HG03039 (cell line): ENCODE results near the gene DOCK4.

Source experiments
- ATAC-seq: cut with Tn5 transposase; IDR thresholded peaks from one replicate; pipeline ENCODE4 v1.9.1; 2021; ENCODE audit warnings: mild to moderate bottlenecking, moderate library complexity; ENCODE audit not compliant: unreplicated experiment

DOCK4 gene

GRCh38 chr7:112058686-112059085 is 147.5 kb downstream of the DOCK4 start:
- ATAC-seq = no peak

DNA sequence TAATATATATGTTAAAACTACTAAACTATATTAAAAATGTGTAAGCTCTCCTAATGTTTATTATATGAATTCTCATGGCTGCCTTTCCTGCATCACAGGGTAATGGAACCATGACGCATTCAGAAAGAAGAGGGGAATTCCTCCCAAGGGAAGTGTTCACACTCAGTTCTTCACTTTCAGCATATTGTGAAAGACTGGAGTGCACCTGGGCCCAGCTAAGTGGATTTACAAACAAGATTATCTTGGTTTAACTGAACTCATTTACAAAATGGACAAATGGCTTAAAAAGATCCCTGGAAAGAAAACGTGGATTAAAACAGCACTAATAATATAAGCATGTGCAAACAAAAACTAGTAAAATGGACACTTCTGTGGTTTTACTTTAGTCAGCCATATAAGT is 149.8 kb downstream of the DOCK4 start:
- peak; percentile 93 for ATAC-seq

- no peak for ATAC-seq
Observed at GRCh38 chr7:112053737-112054069, 152.5 kb downstream of the DOCK4 start.

DNA sequence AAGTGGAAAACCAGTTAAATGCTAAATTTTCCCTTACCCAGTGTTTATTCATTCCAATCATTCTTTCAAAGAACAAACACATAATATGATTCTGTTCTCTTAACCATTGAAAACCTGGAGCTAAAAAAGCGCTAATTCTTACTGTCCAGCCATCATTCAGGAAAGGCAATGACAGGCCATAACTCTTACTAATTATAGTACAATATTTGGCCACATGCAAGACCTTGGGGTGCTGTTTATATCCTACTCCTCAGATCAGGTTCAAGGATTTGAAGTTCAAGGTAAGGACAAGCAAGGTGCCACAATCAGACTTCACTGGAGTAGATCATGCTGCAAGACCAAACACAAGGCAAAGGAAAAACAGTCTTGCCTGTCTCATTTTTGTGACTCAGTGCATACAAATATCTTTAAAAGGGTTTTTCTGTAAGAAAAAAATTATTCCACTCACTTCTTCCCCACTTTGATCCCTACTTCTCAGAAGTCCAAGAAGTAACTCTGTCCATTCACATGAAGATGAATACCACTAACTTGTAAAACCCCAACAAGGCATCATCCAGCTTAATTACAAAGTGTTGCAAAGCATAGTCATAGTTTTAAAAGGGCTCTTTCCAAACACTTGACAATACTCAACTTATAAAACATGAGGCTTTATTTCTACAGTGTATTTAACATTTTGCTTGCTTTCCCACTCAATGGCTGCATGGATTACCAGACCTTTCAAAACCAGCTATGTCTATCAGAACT is 153.0 kb downstream of the DOCK4 start:
- no peak for ATAC-seq

- ATAC-seq = no peak
Observed at GRCh38 chr7:112052498-112052897, 153.7 kb downstream of the DOCK4 start.

GRCh38 chr7:112050250-112050881 is 155.8 kb downstream of the DOCK4 start:
- ATAC-seq = no peak

DNA sequence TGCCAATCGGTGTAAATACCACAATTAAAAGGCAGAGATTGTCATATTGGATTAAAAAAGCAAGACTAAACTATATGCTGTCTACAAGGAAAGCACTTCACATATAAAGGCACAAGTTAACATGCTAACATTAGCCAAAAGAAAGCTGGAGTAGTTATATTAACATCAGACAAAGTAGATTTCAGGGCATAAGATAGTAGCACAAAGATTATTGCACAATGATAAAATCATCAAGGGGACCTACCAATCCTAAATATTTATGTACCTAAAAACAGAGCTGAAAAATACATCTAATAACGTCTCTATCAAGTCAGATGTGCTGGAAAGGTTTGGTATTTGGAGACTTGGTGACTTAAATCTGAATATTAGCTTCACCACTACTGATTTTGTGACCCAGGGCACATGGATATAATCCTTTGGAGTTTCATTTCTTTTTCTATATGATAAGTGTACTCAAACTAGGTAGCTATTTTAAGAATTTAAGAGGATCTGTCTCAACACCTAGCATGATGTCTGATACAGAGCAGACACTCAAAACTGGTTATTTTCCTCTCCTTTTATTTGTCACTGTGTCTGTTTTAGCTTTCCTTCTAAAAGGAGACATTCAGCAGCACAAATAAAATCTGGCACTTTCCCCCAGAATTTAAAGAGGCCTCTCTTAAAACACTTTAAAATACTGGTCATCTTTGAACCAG is 156.5 kb downstream of the DOCK4 start:
- ATAC-seq = no peak

GRCh38 chr7:112047421-112047820 is 158.8 kb downstream of the DOCK4 start:
- ATAC-seq = no peak

- ATAC-seq = no peak
Observed at GRCh38 chr7:112045222-112045621, 161.0 kb downstream of the DOCK4 start.

- ATAC-seq = no peak
Observed at GRCh38 chr7:112042631-112043030, 163.6 kb downstream of the DOCK4 start.

GRCh38 chr7:112038353-112038752 is 167.8 kb downstream of the DOCK4 start:
- no peak for ATAC-seq

- ATAC-seq = no peak
Observed at GRCh38 chr7:112036071-112036470, 170.1 kb downstream of the DOCK4 start.

GRCh38 chr7:112031689-112032088 is 174.5 kb downstream of the DOCK4 start:
- ATAC-seq = no peak

- no peak for ATAC-seq
Observed at GRCh38 chr7:112025556-112025955, 180.6 kb downstream of the DOCK4 start.

GRCh38 chr7:112023786-112024185 is 182.4 kb downstream of the DOCK4 start:
- ATAC-seq = no peak

DNA sequence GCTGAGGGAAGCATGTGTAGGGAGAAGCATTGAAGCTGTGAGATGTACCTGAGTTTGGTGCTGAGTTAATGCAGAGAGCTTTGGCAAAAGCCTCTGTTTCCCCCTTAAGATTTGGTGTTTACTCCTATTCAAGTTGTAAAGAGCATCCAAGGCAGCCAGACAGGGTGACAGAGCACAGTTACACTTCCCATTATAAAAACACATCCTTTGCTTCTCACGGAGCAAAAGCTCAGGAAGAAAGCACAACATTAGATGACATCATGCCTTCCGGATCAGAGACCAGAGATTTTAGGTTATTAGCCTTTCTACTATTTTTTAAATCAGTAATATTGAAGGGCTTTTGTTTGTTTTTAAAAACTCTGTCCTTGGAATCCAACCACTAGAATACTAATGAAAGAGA is 182.9 kb downstream of the DOCK4 start:
- no peak for ATAC-seq

DNA sequence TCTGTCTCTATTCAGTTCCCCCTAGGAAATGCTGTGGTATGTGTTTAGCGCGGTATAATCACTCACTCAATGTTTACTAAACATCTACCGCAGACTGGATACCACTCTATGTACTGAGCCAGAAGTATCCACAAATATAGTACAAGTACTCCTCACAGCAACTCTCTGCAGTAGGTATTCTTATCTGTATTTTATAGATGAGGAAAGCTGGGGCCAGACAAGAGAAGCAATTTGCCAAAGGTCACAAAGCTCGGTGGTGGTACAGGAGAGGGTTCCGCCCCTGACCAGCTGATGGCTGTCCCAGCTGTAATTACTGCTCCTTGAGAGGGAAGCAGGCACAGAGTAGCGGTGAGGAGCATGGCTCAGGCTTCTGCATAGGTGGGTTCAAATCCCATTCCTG is 184.1 kb downstream of the DOCK4 start:
- ATAC-seq = no peak

DNA sequence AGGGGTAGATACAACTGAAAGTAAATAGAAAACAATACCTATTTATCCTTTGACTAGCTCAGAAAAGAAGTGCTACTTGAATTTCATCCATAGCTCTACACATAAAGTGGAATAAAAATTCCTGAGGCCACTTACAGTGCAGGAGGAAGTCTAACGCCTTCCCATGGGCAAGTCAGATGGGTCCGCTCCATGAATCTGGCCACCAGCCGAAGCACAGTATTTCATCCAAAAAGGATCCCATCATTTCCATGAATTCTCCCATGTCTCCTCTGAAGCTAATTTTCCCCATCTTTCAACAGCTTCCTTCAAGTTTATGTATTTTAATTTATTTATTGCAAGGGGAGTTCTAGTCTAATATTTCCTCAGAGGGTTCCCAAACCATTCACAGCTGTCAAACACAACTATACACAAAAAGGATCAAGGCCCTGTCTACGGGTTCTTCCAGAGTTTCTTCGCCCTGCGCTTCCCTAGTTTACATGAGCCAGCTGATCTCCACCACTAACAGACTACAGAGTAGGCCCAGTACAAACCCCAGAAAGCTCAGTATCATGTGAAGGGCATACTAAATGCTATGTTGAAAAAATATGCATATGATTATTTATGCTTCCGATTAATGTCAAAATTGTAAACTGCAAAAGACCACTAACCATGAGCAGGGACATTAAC is 184.7 kb downstream of the DOCK4 start:
- no peak for ATAC-seq

DNA sequence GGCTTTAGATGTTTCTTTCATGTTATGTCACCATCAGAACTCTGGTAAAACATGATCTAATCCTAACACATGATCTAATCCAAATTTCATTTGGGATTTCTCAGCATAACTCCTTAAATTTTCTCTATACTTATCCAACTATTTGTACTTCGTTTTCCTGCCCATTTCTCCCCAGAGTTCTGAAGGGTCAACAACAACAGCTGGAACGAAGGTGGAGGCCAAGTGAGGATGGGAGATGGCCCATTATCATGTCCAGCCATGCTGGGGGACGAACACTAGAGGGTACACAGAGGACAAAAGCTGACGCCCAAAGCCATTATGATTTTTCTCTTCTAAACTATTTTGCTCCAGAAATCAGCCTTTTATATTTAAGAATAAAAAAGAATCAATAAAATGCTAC is 185.4 kb downstream of the DOCK4 start:
- no peak for ATAC-seq

- no peak for ATAC-seq
Observed at GRCh38 chr7:112019932-112020331, 186.3 kb downstream of the DOCK4 start.

GRCh38 chr7:112018305-112019030 is 187.7 kb downstream of the DOCK4 start:
- ATAC-seq = no peak
